ENCODE measurements around the gene TUBGCP6. TPM values are rescaled to one million over a fixed set of nuclear protein-coding genes. Genes with fewer than 3 reads are reported as not detected.
A peak's percentile ranks its signal among the peaks of the same experiment; 100 is the strongest.

The TUBGCP6 gene
- total and polyA plus RNA-seq, 10 of the 15 experiments (the other 5 are each of a cell fraction or from before 2014, with no cell fraction given) = 0.74 to 41.4 (median 19.4) TPM

DNA sequence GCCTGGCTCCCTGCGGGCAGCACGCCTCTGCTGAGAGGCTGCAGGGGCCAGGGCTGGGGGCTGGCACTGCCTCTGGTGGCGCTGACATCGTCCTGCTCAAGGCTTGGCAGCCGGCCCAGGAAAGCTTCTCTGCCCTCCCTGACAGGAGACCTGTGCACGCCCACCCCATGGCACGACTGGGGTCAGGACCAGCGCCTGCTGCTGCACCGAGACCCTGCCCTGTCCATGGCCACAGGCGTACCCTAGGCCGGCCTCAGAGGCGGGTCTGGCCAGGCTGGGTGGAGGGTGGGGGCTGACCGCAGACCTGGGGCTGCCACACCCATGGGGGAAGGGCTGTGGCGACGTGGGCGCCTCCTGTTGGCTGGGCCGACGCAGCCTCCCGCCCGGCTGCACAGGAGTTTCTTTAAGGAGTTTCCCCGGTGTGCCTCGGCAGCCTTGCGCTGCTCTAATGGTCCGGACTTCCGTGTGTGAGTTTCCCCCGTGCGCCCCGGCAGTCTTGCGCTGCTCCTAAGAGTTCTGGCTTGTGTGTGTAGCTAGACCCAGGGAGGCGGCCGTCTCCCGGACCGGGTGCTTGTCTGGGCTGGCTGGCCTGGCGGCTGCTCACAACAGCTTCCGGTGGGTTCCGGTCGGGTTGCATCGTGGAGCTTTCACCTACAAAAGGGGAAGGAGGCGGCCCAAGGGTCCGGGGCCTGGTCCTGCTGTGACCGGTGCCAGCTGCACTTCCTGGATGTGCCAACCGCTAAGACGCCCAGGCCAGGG, 54.5 kb downstream of the TUBGCP6 start (continued):
- TF ChIP-seq JUNB (IDR thresholded peaks at IDR 0.05) (no peak), MEF2A (IDR thresholded peaks at IDR 0.05; ENCODE audit: insufficient read depth, low read depth, low read length) (0 out of 2 replicates have a peak, but pooled peaks have one; percentile 8), SP1 (IDR thresholded peaks at IDR 0.05; ENCODE audit: low read depth, low read length) (peak; percentile 77), GATAD2B (conservative IDR thresholded peaks at IDR 0.05; ENCODE audit: low read depth) (peak; percentile 61; the same call in 1 of the 2 replicates), POLR2A (IDR thresholded peaks at IDR 0.05; ENCODE audit: low read depth, low read length) (peak; percentile 91), NR2F1 (conservative IDR thresholded peaks at IDR 0.05) (peak; percentile 50; the same call in 1 of the 2 replicates), SRF (IDR thresholded peaks at IDR 0.05; ENCODE audit: low read depth in 2 of 2, low read length in 2 of 2) (peak; percentile 68 to 83), BCL11A (IDR thresholded peaks at IDR 0.05; ENCODE audit: low read depth, low read length) (no peak), KLF5 (IDR thresholded peaks at IDR 0.05; ENCODE audit: partially characterized antibody) (no peak), BACH1 (IDR thresholded peaks at IDR 0.05; ENCODE audit: borderline replicate concordance) (0 out of 2 replicates have a peak, but pooled peaks have one; percentile 8), POLR2AphosphoS2 (IDR thresholded peaks at IDR 0.05; ENCODE audit: low read depth, low read length) (peak; percentile 60; the same call in 1 of the 2 replicates), RAD21 (IDR thresholded peaks at IDR 0.05; ENCODE audit: insufficient read depth, low read depth, low read length) (no peak)
- TF ChIP-seq, protein P1, sequence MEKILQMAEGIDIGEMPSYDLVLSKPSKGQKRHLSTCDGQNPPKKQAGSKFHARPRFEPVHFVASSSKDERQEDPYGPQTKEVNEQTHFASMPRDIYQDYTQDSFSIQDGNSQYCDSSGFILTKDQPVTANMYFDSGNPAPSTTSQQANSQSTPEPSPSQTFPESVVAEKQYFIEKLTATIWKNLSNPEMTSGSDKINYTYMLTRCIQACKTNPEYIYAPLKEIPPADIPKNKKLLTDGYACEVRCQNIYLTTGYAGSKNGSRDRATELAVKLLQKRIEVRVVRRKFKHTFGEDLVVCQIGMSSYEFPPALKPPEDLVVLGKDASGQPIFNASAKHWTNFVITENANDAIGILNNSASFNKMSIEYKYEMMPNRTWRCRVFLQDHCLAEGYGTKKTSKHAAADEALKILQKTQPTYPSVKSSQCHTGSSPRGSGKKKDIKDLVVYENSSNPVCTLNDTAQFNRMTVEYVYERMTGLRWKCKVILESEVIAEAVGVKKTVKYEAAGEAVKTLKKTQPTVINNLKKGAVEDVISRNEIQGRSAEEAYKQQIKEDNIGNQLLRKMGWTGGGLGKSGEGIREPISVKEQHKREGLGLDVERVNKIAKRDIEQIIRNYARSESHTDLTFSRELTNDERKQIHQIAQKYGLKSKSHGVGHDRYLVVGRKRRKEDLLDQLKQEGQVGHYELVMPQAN (conservative IDR thresholded peaks at IDR 0.05) = no peak
- TF ChIP-seq, protein P2, sequence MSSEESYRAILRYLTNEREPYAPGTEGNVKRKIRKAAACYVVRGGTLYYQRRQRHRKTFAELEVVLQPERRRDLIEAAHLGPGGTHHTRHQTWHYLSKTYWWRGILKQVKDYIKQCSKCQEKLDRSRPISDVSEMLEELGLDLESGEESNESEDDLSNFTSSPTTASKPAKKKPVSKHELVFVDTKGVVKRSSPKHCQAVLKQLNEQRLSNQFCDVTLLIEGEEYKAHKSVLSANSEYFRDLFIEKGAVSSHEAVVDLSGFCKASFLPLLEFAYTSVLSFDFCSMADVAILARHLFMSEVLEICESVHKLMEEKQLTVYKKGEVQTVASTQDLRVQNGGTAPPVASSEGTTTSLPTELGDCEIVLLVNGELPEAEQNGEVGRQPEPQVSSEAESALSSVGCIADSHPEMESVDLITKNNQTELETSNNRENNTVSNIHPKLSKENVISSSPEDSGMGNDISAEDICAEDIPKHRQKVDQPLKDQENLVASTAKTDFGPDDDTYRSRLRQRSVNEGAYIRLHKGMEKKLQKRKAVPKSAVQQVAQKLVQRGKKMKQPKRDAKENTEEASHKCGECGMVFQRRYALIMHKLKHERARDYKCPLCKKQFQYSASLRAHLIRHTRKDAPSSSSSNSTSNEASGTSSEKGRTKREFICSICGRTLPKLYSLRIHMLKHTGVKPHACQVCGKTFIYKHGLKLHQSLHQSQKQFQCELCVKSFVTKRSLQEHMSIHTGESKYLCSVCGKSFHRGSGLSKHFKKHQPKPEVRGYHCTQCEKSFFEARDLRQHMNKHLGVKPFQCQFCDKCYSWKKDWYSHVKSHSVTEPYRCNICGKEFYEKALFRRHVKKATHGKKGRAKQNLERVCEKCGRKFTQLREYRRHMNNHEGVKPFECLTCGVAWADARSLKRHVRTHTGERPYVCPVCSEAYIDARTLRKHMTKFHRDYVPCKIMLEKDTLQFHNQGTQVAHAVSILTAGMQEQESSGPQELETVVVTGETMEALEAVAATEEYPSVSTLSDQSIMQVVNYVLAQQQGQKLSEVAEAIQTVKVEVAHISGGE (CRISPR knock-in tag; IDR thresholded peaks at IDR 0.05) = no peak
- TF ChIP-seq, protein P3, sequence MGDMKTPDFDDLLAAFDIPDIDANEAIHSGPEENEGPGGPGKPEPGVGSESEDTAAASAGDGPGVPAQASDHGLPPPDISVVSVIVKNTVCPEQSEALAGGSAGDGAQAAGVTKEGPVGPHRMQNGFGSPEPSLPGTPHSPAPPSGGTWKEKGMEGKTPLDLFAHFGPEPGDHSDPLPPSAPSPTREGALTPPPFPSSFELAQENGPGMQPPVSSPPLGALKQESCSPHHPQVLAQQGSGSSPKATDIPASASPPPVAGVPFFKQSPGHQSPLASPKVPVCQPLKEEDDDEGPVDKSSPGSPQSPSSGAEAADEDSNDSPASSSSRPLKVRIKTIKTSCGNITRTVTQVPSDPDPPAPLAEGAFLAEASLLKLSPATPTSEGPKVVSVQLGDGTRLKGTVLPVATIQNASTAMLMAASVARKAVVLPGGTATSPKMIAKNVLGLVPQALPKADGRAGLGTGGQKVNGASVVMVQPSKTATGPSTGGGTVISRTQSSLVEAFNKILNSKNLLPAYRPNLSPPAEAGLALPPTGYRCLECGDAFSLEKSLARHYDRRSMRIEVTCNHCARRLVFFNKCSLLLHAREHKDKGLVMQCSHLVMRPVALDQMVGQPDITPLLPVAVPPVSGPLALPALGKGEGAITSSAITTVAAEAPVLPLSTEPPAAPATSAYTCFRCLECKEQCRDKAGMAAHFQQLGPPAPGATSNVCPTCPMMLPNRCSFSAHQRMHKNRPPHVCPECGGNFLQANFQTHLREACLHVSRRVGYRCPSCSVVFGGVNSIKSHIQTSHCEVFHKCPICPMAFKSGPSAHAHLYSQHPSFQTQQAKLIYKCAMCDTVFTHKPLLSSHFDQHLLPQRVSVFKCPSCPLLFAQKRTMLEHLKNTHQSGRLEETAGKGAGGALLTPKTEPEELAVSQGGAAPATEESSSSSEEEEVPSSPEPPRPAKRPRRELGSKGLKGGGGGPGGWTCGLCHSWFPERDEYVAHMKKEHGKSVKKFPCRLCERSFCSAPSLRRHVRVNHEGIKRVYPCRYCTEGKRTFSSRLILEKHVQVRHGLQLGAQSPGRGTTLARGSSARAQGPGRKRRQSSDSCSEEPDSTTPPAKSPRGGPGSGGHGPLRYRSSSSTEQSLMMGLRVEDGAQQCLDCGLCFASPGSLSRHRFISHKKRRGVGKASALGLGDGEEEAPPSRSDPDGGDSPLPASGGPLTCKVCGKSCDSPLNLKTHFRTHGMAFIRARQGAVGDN (IDR thresholded peaks at IDR 0.05) = 0 out of 2 replicates have a peak, but pooled peaks have one; percentile 69
- TF ChIP-seq, protein P4, sequence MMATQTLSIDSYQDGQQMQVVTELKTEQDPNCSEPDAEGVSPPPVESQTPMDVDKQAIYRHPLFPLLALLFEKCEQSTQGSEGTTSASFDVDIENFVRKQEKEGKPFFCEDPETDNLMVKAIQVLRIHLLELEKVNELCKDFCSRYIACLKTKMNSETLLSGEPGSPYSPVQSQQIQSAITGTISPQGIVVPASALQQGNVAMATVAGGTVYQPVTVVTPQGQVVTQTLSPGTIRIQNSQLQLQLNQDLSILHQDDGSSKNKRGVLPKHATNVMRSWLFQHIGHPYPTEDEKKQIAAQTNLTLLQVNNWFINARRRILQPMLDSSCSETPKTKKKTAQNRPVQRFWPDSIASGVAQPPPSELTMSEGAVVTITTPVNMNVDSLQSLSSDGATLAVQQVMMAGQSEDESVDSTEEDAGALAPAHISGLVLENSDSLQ (IDR thresholded peaks at IDR 0.05) = no peak
